ENCODE data around the gene GNB1.
"Not testable (repeated sequence)": the region's sequence is repeated elsewhere in the genome, so short reads cannot be mapped to it uniquely, and the experiment has no call there.

GNB1 gene

GRCh38 chr1:1758692-1759455 is 132.0 kb downstream of the GNB1 start:
- no peak for DNase-seq

- DNase-seq, result no peak
Observed at GRCh38 chr1:1758059-1758621, 132.7 kb downstream of the GNB1 start.

- no peak for DNase-seq
Observed at GRCh38 chr1:1757422-1758058, 133.3 kb downstream of the GNB1 start.

GRCh38 chr1:1756661-1757421 is 134.0 kb downstream of the GNB1 start:
- no peak for DNase-seq

GRCh38 chr1:1755852-1756251 is 135.0 kb downstream of the GNB1 start:
- DNase-seq, result no peak

- no peak for DNase-seq
Observed at GRCh38 chr1:1755426-1755825, 135.5 kb downstream of the GNB1 start.

- no peak for DNase-seq
Observed at GRCh38 chr1:1754051-1754815, 136.7 kb downstream of the GNB1 start.

GRCh38 chr1:1753607-1754005 is 137.3 kb downstream of the GNB1 start:
- DNase-seq, result no peak

- DNase-seq, result no peak
Observed at GRCh38 chr1:1752636-1753606, 138.0 kb downstream of the GNB1 start.

GRCh38 chr1:1752190-1752589 is 138.7 kb downstream of the GNB1 start:
- no peak for DNase-seq

- not testable (repeated sequence) for DNase-seq
Observed at GRCh38 chr1:1749941-1750340, 140.9 kb downstream of the GNB1 start.

GRCh38 chr1:1748686-1749321 is 142.1 kb downstream of the GNB1 start:
- DNase-seq, result no peak

- not testable (repeated sequence) for DNase-seq
Observed at GRCh38 chr1:1746566-1746909, 144.3 kb downstream of the GNB1 start.

GRCh38 chr1:1745651-1746565 is 145.0 kb downstream of the GNB1 start:
- DNase-seq, result peak; percentile 87

- not testable (repeated sequence) for DNase-seq
Observed at GRCh38 chr1:1742529-1742928, 148.4 kb downstream of the GNB1 start.

- DNase-seq, result not testable (repeated sequence)
Observed at GRCh38 chr1:1741013-1741412, 149.9 kb downstream of the GNB1 start.

- not testable (repeated sequence) for DNase-seq
Observed at GRCh38 chr1:1738799-1739337, 152.0 kb downstream of the GNB1 start.

GRCh38 chr1:1737675-1738590 is 153.0 kb downstream of the GNB1 start:
- not testable (repeated sequence) for DNase-seq

Measured in activated CD4-positive, alpha-beta T cell treated with anti-CD3 and anti-CD28 coated beads, Interleukin-2, Interleukin-6, amounts not matched to agents 100 ng/mL and 50 ng/mL, durations not matched to agents 16 hours and 8 hours (primary cell).